Ovary (tissue), 9 donors: ENCODE results near the gene ALDH1A1. TPM values are rescaled to one million over a fixed set of nuclear protein-coding genes. Genes with fewer than 3 reads are reported as not detected.

Experiments used
- DNase-seq, 5 donors: peaks; one replicate each; pipeline ENCODE4 v3.0.0-alpha.2; 2019 to 2020
- H3K27ac ChIP-seq, 2 donors: fragments of 200-600 bp; one replicate each; pipeline versions ENCODE4 v1.5.1 to v1.8.0; 2019 to 2022
- H3K27me3 ChIP-seq: fragments of 200-600 bp; one replicate; pipeline ENCODE4 v1.8.0; 2022
- H3K36me3 ChIP-seq: fragments of 200-600 bp; sonication (generic); one replicate; pipeline ENCODE4 v1.5.1; 2019
- H3K4me1 ChIP-seq: one replicate; pipeline ENCODE4 v1.8.1; 2013; ENCODE audit warnings: mild to moderate bottlenecking, moderate library complexity; ENCODE audit not compliant: insufficient read depth
- H3K4me3 ChIP-seq: fragments of 200-600 bp; sonication (generic); one replicate; pipeline ENCODE4 v1.5.1; 2017
- H3K9me3 ChIP-seq, 2 donors: fragments of 200-600 bp in 1 of 2; sonication (generic) in 1 of 2; one replicate each; pipeline versions ENCODE4 v1.5.1 to v1.8.1; 2013 to 2019; ENCODE audit warnings: mild to moderate bottlenecking in 1 of 2, moderate library complexity in 1 of 2
- EP300 ChIP-seq: sonication (generic); formaldehyde crosslinking; IDR thresholded peaks from one replicate; pipeline ENCODE4 v1.6.1; 2017; ENCODE audit warnings: antibody characterized with exemption
- POLR2A ChIP-seq: fragments of 450-650 bp; IDR thresholded peaks from one replicate; pipeline ENCODE4 v1.6.1; 2017; ENCODE audit warnings: antibody characterized with exemption, mild to moderate bottlenecking, moderate library complexity
- WGBS, 3 donors: extraction: QIAGEN DNeasy Blood & Tissue Kit in 1 of 3; methylation state at CpG; one replicate each; pipeline versions ENCODE4 v1.1.5 to v1.1.7; 2013 to 2017; 5-methylcytosine and 5-hydroxymethylcytosine counted together
- intact Hi-C, 4 donors: fragments of 100-400 bp; cut with DNase I; formaldehyde crosslinking; loops; one replicate each; pipeline versions ENCODE4 v1.11.0 to v1.15.1; 2022 to 2023
- polyA plus RNA-seq, 2 donors: library from polyadenylated mRNA; stranded (reverse); fragments of 200-250 nt in 1 of 2; fragments of 350-450 nt in 1 of 2; fragmentation: Illumina TruSeq in 1 of 2; extraction: RNeasy Lipid Tissue Mini Kit (QIAGEN cat#74804) in 1 of 2; gene quantifications; one replicate each; pipeline ENCODE4 v1.2.3, GENCODE V29; 2013 to 2014
- total RNA-seq, 7 donors: library from RNA; depleted of rRNA in 2 of 7; stranded (reverse); fragments of >200 nt in 2 of 7; fragmentation: NEBNext Ultra II Directional in 3 of 7; extraction: Animal tissue kit (Norgen Biotek cat#: 25700) in 3 of 7; gene quantifications; one replicate each; pipeline versions ENCODE4 v1.1.0 to v1.2.4, GENCODE V29; 2016 to 2023
- TF ChIP-seq, protein P1 (sequence below), 3 donors: fragments of 450-650 bp in 2 of 3; fragments of 200-600 bp in 1 of 3; IDR thresholded peaks; one replicate each; pipeline versions ENCODE4 v1.5.1 to v1.8.0; 2016 to 2022; ENCODE audit warnings: antibody characterized with exemption in 3 of 3, mild to moderate bottlenecking in 1 of 3
- donor health status: DM: no; HTN: no; CAD: no; lungs with moderate emphysema.
- donor health status: DM: no; HTN: no; CAD: no.
- donor health status: Bipolar disorder and iron deficiency.
- donor health status: DM: yes; HTN: yes; CAD: no.
- donor health status: DM: no; HTN: no; CAD: no.
- donor health status: DM: yes; HTN: yes; CAD: no.

The ALDH1A1 gene
- total and polyA plus RNA-seq, 9 donors, result 116 to 301 (median 184) TPM

- Histone ChIP-seq H3K27ac (no peak overlapping the region), H3K27me3 (no peaks in the 10 kb centered on the region), H3K4me3 (no peak overlapping the region), H3K9me3 (no peaks in the 10 kb centered on the region), H3K4me1 (no peaks in the 10 kb centered on the region), H3K36me3 (no peaks in the 10 kb centered on the region)
- no peak for DNase-seq
- intact Hi-C loops, result no loop called here
- WGBS, 3 donors, result 84 to 96% (median 91%) methylated on average over 1 of the region's 1 CpG
- TF ChIP-seq POLR2A (no peak), EP300 (no peak)
- TF ChIP-seq, protein P1, sequence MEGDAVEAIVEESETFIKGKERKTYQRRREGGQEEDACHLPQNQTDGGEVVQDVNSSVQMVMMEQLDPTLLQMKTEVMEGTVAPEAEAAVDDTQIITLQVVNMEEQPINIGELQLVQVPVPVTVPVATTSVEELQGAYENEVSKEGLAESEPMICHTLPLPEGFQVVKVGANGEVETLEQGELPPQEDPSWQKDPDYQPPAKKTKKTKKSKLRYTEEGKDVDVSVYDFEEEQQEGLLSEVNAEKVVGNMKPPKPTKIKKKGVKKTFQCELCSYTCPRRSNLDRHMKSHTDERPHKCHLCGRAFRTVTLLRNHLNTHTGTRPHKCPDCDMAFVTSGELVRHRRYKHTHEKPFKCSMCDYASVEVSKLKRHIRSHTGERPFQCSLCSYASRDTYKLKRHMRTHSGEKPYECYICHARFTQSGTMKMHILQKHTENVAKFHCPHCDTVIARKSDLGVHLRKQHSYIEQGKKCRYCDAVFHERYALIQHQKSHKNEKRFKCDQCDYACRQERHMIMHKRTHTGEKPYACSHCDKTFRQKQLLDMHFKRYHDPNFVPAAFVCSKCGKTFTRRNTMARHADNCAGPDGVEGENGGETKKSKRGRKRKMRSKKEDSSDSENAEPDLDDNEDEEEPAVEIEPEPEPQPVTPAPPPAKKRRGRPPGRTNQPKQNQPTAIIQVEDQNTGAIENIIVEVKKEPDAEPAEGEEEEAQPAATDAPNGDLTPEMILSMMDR (IDR thresholded peaks at IDR 0.05), result no peak
Measured at GRCh38 chr9:72931437-72931836, 21.4 kb downstream of the ALDH1A1 start.

GRCh38 chr9:72930828-72931227, 22.0 kb downstream of the ALDH1A1 start:
- Histone ChIP-seq H3K9me3 (no peaks in the 10 kb centered on the region), H3K36me3 (no peaks in the 10 kb centered on the region), H3K27ac (no peak overlapping the region), H3K27me3 (no peaks in the 10 kb centered on the region), H3K4me1 (no peaks in the 10 kb centered on the region), H3K4me3 (no peak overlapping the region)
- intact Hi-C loops, result no loop called here
- no peak for TF ChIP-seq EP300
- no peak for TF ChIP-seq POLR2A
- TF ChIP-seq, protein P1 (IDR thresholded peaks at IDR 0.05), result no peak
- no peak for DNase-seq
- 92 to 94% (median 94%) methylated on average over 10 of the region's 10 CpGs for WGBS, 3 donors

GRCh38 chr9:72929542-72929941, 23.3 kb downstream of the ALDH1A1 start:
- Histone ChIP-seq H3K27me3 (no peaks in the 10 kb centered on the region), H3K9me3 (no peaks in the 10 kb centered on the region), H3K4me3 (no peak overlapping the region), H3K27ac (no peak overlapping the region), H3K36me3 (no peaks in the 10 kb centered on the region), H3K4me1 (no peaks in the 10 kb centered on the region)
- TF ChIP-seq EP300 (no peak), POLR2A (no peak)
- TF ChIP-seq, protein P1 (IDR thresholded peaks at IDR 0.05), result no peak
- no peak for DNase-seq
- intact Hi-C loops, result no loop called here
- 93 to 98% (median 95%) methylated on average over 1 of the region's 1 CpG for WGBS, 3 donors

- DNase-seq, result no peak
- Histone ChIP-seq H3K4me3 (no peak overlapping the region), H3K9me3 (no peaks in the 10 kb centered on the region), H3K27ac (no peak overlapping the region), H3K27me3 (no peaks in the 10 kb centered on the region), H3K36me3 (no peaks in the 10 kb centered on the region), H3K4me1 (no peaks in the 10 kb centered on the region)
- TF ChIP-seq, protein P1 (IDR thresholded peaks at IDR 0.05), result no peak
- TF ChIP-seq POLR2A (no peak), EP300 (no peak)
- intact Hi-C loops, result no loop called here
- 84 to 87% (median 85%) methylated on average over 4 of the region's 4 CpGs for WGBS, 3 donors
Measured at GRCh38 chr9:72928042-72928507, 24.8 kb downstream of the ALDH1A1 start.
